DLD1 (cell line): ENCODE measurements around the gene RPP25L.

Source experiments
- in situ Hi-C: cut with HindIII; loops from 2 replicates; pipeline ENCODE4 v1.10.0; 2017; ENCODE audit warnings: low sequenced_read_pairs

RPP25L gene

GRCh38 chr9:34588671-34589635 lies 22.9 kb downstream of the RPP25L start:
- in situ Hi-C loops, result loop anchor here (25.0 kb wide), 1 partner anchor 152 kb away; no protein-coding TSS in a partner anchor

GRCh38 chr9:34587271-34587670 lies 24.6 kb downstream of the RPP25L start:
- in situ Hi-C loops, result loop anchor here (25.0 kb wide), 1 partner anchor 150 kb away; no protein-coding TSS in a partner anchor

- in situ Hi-C loops, result loop anchor here (25.0 kb wide), 1 partner anchor 149 kb away; no protein-coding TSS in a partner anchor
Measured at GRCh38 chr9:34585946-34586669, 25.8 kb downstream of the RPP25L start.

GRCh38 chr9:34584970-34585369 lies 26.9 kb downstream of the RPP25L start:
- in situ Hi-C loops, result loop anchor here (25.0 kb wide), 1 partner anchor 148 kb away; no protein-coding TSS in a partner anchor

- in situ Hi-C loops, result loop anchor here (25.0 kb wide), 1 partner anchor 145 kb away; no protein-coding TSS in a partner anchor
Measured at GRCh38 chr9:34582787-34583186, 29.1 kb downstream of the RPP25L start.

GRCh38 chr9:34581318-34581717 lies 30.6 kb downstream of the RPP25L start:
- in situ Hi-C loops, result loop anchor here (25.0 kb wide), 1 partner anchor 144 kb away; no protein-coding TSS in a partner anchor

GRCh38 chr9:34580358-34580757 lies 31.5 kb downstream of the RPP25L start:
- in situ Hi-C loops, result loop anchor here (25.0 kb wide), 1 partner anchor 143 kb away; no protein-coding TSS in a partner anchor

GRCh38 chr9:34579808-34580163 lies 32.1 kb downstream of the RPP25L start:
- in situ Hi-C loops, result loop anchor here (10.0 to 25.0 kb wide), 2 partner anchors 75 to 142 kb away; no protein-coding TSS in a partner anchor

- in situ Hi-C loops, result loop anchor here (10.0 to 25.0 kb wide), 2 partner anchors 74 to 142 kb away; no protein-coding TSS in a partner anchor
Measured at GRCh38 chr9:34579104-34579807, 32.6 kb downstream of the RPP25L start.

GRCh38 chr9:34578241-34579103 lies 33.4 kb downstream of the RPP25L start:
- in situ Hi-C loops, result loop anchor here (10.0 to 25.0 kb wide), 2 partner anchors 74 to 141 kb away; no protein-coding TSS in a partner anchor

GRCh38 chr9:34577400-34578240 lies 34.3 kb downstream of the RPP25L start:
- in situ Hi-C loops, result loop anchor here (10.0 to 25.0 kb wide), 2 partner anchors 73 to 140 kb away; no protein-coding TSS in a partner anchor

- in situ Hi-C loops, result loop anchor here (10.0 to 25.0 kb wide), 2 partner anchors 72 to 139 kb away; no protein-coding TSS in a partner anchor
Measured at GRCh38 chr9:34576597-34577399, 35.1 kb downstream of the RPP25L start.

GRCh38 chr9:34575862-34576596 lies 35.9 kb downstream of the RPP25L start:
- in situ Hi-C loops, result loop anchor here (10.0 to 25.0 kb wide), 2 partner anchors 71 to 139 kb away; no protein-coding TSS in a partner anchor

- in situ Hi-C loops, result loop anchor here (10.0 to 25.0 kb wide), 2 partner anchors 70 to 138 kb away; no protein-coding TSS in a partner anchor
Measured at GRCh38 chr9:34575241-34575640, 36.7 kb downstream of the RPP25L start.

GRCh38 chr9:34574571-34574970 lies 37.3 kb downstream of the RPP25L start:
- in situ Hi-C loops, result loop anchor here (10.0 kb wide), 1 partner anchor 70 kb away; no protein-coding TSS in a partner anchor

- in situ Hi-C loops, result loop anchor here (10.0 kb wide), 1 partner anchor 69 kb away; no protein-coding TSS in a partner anchor
Measured at GRCh38 chr9:34573599-34574325, 38.1 kb downstream of the RPP25L start.
